ENCODE data around the gene OR4C16.

OR4C16 gene, protein sequence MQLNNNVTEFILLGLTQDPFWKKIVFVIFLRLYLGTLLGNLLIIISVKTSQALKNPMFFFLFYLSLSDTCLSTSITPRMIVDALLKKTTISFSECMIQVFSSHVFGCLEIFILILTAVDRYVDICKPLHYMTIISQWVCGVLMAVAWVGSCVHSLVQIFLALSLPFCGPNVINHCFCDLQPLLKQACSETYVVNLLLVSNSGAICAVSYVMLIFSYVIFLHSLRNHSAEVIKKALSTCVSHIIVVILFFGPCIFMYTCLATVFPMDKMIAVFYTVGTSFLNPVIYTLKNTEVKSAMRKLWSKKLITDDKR

DNA sequence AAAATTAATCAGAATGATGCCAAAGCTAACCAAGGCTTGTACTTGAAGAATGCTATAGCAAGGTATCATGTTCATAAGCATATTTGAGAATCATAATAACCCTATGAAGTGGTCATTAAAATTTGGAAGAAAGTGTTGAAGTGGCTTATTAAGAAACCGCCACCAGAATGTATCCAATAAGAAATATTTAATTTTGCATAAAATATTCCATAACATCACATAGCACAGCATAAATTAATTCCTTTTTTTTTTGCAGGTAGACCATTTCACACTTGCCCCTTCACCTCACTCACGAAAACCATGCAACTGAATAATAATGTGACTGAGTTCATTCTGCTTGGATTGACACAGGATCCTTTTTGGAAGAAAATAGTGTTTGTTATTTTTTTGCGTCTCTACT, at the start of gene OR4C16:
Gene OR4C16 (plus strand): TSS at position 301 of the 400 bp plus-strand sequence. CDS start 0 bp downstream, at position 301.
- no peak for DNase-seq (ENCODE audit: low read depth, low spot score)

DNA sequence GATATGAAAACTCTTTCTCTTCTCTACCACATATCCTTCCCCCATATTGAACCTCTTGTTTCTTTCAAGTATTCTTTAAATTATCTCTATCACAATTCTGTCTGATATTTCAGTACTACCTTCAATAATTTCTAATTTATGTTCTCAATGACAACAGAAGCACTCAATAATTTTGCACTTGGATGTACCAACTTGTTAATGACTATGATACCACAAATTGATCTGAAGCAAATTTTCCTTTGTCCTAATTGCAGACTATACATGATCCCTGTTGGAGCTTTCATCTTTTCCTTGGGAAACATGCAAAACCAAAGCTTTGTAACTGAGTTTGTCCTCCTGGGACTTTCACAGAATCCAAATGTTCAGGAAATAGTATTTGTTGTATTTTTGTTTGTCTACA, 17.8 kb upstream of the OR4C16 start, which contains the start of gene OR4C15:
Gene OR4C15 (plus strand): TSS at position 301 of the 400 bp plus-strand sequence. CDS start 0 bp downstream, at position 301.
- DNase-seq (ENCODE audit: low read depth, low spot score): no peak

DNA sequence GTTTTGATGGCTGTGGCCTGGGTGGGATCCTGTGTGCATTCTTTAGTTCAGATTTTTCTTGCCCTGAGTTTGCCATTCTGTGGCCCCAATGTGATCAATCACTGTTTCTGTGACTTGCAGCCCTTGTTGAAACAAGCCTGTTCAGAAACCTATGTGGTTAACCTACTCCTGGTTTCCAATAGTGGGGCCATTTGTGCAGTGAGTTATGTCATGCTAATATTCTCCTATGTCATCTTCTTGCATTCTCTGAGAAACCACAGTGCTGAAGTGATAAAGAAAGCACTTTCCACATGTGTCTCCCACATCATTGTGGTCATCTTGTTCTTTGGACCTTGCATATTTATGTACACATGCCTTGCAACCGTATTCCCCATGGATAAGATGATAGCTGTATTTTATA, 620 bp downstream of the OR4C16 start:
- no peak for DNase-seq (ENCODE audit: low read depth, low spot score)

DNA sequence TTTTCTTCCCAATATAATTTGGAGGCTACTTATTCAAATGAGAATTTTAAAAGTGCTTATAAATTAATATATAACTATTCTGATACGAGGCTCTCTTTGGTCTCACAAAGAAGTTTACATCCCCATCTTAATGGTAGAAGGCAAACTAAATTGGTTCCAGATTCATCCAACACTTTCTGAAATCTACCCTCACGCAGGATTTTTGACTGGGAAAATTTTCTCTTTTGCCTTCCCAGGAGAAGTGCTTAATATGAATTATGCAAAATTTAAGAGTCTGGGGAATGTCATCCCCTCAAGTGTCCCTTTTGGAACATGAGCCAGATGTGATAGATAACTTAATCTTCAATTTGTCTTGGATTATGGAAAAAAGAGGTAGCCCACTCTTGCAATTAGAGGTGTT, 35.6 kb downstream of the OR4C16 start, which contains the start of gene OR4C11:
Gene OR4C11 (minus strand): TSS at position 101 of the 400 bp plus-strand sequence. CDS start 3,272 bp downstream, outside the sequence.
- DNase-seq (ENCODE audit: low read depth, low spot score): no peak
